GM18907 (cell line): ENCODE data around the gene RPAP3.

Experiments used
- ATAC-seq: cut with Tn5 transposase; IDR thresholded peaks from one replicate; pipeline ENCODE4 v1.9.1; 2021; ENCODE audit warnings: mild to moderate bottlenecking, moderate library complexity; ENCODE audit not compliant: unreplicated experiment

Gene RPAP3

GRCh38 chr12:47614521-47614920, 91.3 kb downstream of the RPAP3 start:
- ATAC-seq = no peak

- no peak for ATAC-seq
These were observed 92.9 kb downstream of the RPAP3 start for GRCh38 chr12:47612953-47613352.

DNA sequence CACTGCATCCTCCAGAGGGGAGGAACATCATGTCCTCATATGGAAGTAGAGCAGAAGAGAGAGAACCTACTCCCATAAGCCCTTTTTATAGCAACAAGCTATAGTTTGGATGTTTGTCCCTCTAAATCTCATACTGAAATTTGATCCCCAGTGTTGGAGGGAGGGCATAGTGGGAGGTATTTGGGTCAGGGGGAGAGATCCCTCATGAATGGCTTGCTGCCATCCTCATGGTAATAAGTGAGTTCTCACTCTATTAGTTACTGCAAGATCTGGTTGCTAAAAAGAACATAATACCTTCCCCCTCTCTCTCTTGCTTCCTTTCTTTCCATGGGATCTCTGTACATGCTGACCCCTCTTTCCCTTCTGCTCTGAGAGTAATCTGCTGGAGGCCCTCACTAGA, 93.9 kb downstream of the RPAP3 start:
- no peak for ATAC-seq
